HCT116 (cell line): ENCODE measurements around the gene FXYD2. TPM values are rescaled to one million over a fixed set of nuclear protein-coding genes. Genes with fewer than 3 reads are reported as not detected.

ENCODE experiments used
- ATAC-seq: fragments of 200-7000 bp; cut with Tn5 transposase; 2 replicates; pipeline ENCODE4 v1.9.1; 2020; ENCODE audit warnings: mild to moderate bottlenecking, moderate library complexity
- BruUV-seq: library from RNA; stranded (reverse); fragments of 400-500 nt; replicated peaks from 2 replicates; lab custom pipeline; 2021; lab: Mats Ljungman, UMichigan
- CTCF ChIA-PET: fragments of 300-600 bp; sonication (Branson Sonifier 250); formaldehyde crosslinking; loops from one replicate; lab custom pipeline; 2021; ENCODE audit warnings: antibody characterized with exemption; lab: Charles Lee
- POLR2A ChIA-PET: fragments of 300-600, 350-600 bp; sonication (Branson Sonifier 250); formaldehyde crosslinking; loops from one replicate; lab custom pipeline; 2021; ENCODE audit warnings: antibody characterized with exemption; lab: Charles Lee
- RAD21 ChIA-PET, 2 experiments: fragments of 300-600 bp; sonication (Branson Sonifier 250); formaldehyde crosslinking; loops; one replicate each; lab custom pipeline; 2023; ENCODE audit warnings: low total read pairs in 2 of 2; ENCODE audit not compliant: uncharacterized antibody in 2 of 2, unreplicated experiment in 2 of 2, low non-redundant PET in 1 of 2; lab: Charles Lee
- DNase-seq: peaks from one replicate; pipeline ENCODE4 v3.0.0-alpha.2; 2010; ENCODE audit warnings: low read depth, low spot score
- H2AFZ ChIP-seq: fragments of 200-600 bp; shearing (Covaris generic), sonication (generic); 2 replicates; pipeline ENCODE4 v1.6.1; 2017; ENCODE audit warnings: low read depth, mixed run types, mixed read lengths, antibody characterized with exemption, low read length; ENCODE audit not compliant: poor library complexity, severe bottlenecking
- H3K27ac ChIP-seq: 2 replicates; pipeline ENCODE4 v1.5.1; 2012; ENCODE audit warnings: low read depth, low read length
- H3K27me3 ChIP-seq: fragments of 200-600 bp; sonication (generic); 2 replicates; pipeline ENCODE4 v1.6.1; 2016; ENCODE audit warnings: mixed run types, low read length, mixed read lengths; ENCODE audit not compliant: insufficient read depth
- H3K36me3 ChIP-seq, 2 experiments: fragments of 200-500 bp in 1 of 2; fragments of 200-600 bp in 1 of 2; sonication (Bioruptor generic) in 1 of 2; sonication (generic) in 1 of 2; 2 replicates each; pipeline versions ENCODE4 v1.5.1 to v1.6.1; 2014 to 2016; ENCODE audit warnings: low read length in 2 of 2, inconsistent platforms in 1 of 2, mixed read lengths in 1 of 2, mixed run types in 1 of 2; ENCODE audit not compliant: insufficient read depth in 2 of 2, control insufficient read depth in 1 of 2
- H3K4me1 ChIP-seq, 2 experiments: fragments of 200-600 bp in 1 of 2; sonication (generic) in 1 of 2; 2 replicates each; pipeline versions ENCODE4 v1.5.1 to v1.6.1; 2012 to 2017; ENCODE audit warnings: low read length in 2 of 2, inconsistent platforms in 1 of 2, mild to moderate bottlenecking in 1 of 2, mixed read lengths in 1 of 2, mixed run types in 1 of 2, moderate library complexity in 1 of 2; ENCODE audit not compliant: insufficient read depth in 2 of 2, control insufficient read depth in 1 of 2
- H3K4me2 ChIP-seq: fragments of 200-600 bp; sonication (generic); 2 replicates; pipeline ENCODE4 v1.6.1; 2017; ENCODE audit warnings: mixed run types, low read length, mixed read lengths
- H3K4me3 ChIP-seq, 2 experiments: fragments of 200-600 bp in 1 of 2; sonication (generic) in 1 of 2; replicated peaks in 1 of 2; 2 replicates each; pipeline ENCODE4 v1.5.1; 2011 to 2016; ENCODE audit warnings: low read length in 2 of 2, control low read depth in 1 of 2, low read depth in 1 of 2, mild to moderate bottlenecking in 1 of 2, mixed read lengths in 1 of 2, mixed run types in 1 of 2
- H3K79me2 ChIP-seq: fragments of 200-600 bp; sonication (generic); 2 replicates; pipeline ENCODE4 v1.6.1; 2017; ENCODE audit warnings: mild to moderate bottlenecking, mixed run types, low read length, moderate library complexity, mixed read lengths; ENCODE audit not compliant: insufficient read depth
- H3K9ac ChIP-seq: fragments of 200-600 bp; sonication (generic); 2 replicates; pipeline ENCODE4 v1.6.1; 2016; ENCODE audit warnings: low read length, mixed read lengths
- H3K9me2 ChIP-seq: fragments of 200-600 bp; sonication (generic), shearing (Covaris generic); 2 replicates; pipeline ENCODE4 v1.6.1; 2017; ENCODE audit warnings: mixed run types, mild to moderate bottlenecking, moderate library complexity; ENCODE audit not compliant: insufficient read depth
- H3K9me3 ChIP-seq, 2 experiments: fragments of 200-500 bp in 1 of 2; fragments of 200-600 bp in 1 of 2; sonication (Bioruptor generic) in 1 of 2; sonication (generic) in 1 of 2; 2 replicates each; pipeline ENCODE4 v1.6.1; 2014 to 2017; ENCODE audit warnings: low read length in 2 of 2, mixed read lengths in 2 of 2, inconsistent platforms in 1 of 2, low read depth in 1 of 2, mild to moderate bottlenecking in 1 of 2, mixed run types in 1 of 2, moderate library complexity in 1 of 2; ENCODE audit not compliant: control insufficient read depth in 1 of 2, insufficient read depth in 1 of 2
- H4K20me1 ChIP-seq: fragments of 200-600 bp; sonication (generic), shearing (Covaris generic); 2 replicates; pipeline ENCODE4 v1.6.1; 2017; ENCODE audit warnings: mixed run types, mild to moderate bottlenecking, moderate library complexity; ENCODE audit not compliant: insufficient read depth
- ATF3 ChIP-seq: IDR thresholded peaks from 2 replicates; pipeline ENCODE4 v1.6.1; 2012
- CBX3 ChIP-seq: IDR thresholded peaks from 2 replicates; pipeline ENCODE4 v1.6.1; 2012; ENCODE audit warnings: low read depth
- ELF1 ChIP-seq: IDR thresholded peaks from 2 replicates; pipeline ENCODE4 v1.6.1; 2012; ENCODE audit warnings: low read depth, borderline replicate concordance
- EZH2 ChIP-seq: fragments of 200-600 bp; sonication (generic); IDR thresholded peaks from 2 replicates; pipeline ENCODE4 v1.6.1; 2017; ENCODE audit warnings: antibody characterized with exemption, mixed run types
- EZH2phosphoT487 ChIP-seq: fragments of 200-600 bp; IDR thresholded peaks from 2 replicates; pipeline ENCODE4 v1.6.1; 2018; ENCODE audit warnings: antibody characterized with exemption, borderline replicate concordance
- FOSL1 ChIP-seq: IDR thresholded peaks from 2 replicates; pipeline ENCODE4 v1.6.1; 2012; ENCODE audit warnings: low read depth
- JUND ChIP-seq: IDR thresholded peaks from 2 replicates; pipeline ENCODE4 v1.6.1; 2012
- MAX ChIP-seq: IDR thresholded peaks from 2 replicates; pipeline ENCODE4 v1.6.1; 2012
- POLR2A ChIP-seq: IDR thresholded peaks from 2 replicates; pipeline ENCODE4 v1.7.0; 2011; ENCODE audit warnings: borderline replicate concordance; ENCODE audit not compliant: insufficient read depth, insufficient read length; ENCODE audit errors: extremely low read depth
- POLR2AphosphoS5 ChIP-seq: IDR thresholded peaks from 2 replicates; pipeline ENCODE4 v1.6.1; 2011; ENCODE audit warnings: mild to moderate bottlenecking, low read depth, low read length, moderate library complexity
- RAD21 ChIP-seq: IDR thresholded peaks from 2 replicates; pipeline ENCODE4 v1.6.1; 2012; ENCODE audit warnings: low read depth, mild to moderate bottlenecking
- REST ChIP-seq: IDR thresholded peaks from 2 replicates; pipeline ENCODE4 v1.6.1; 2012; ENCODE audit warnings: low read depth
- SIN3A ChIP-seq: IDR thresholded peaks from 2 replicates; pipeline ENCODE4 v1.6.1; 2012; ENCODE audit warnings: low read depth
- SP1 ChIP-seq: IDR thresholded peaks from 2 replicates; pipeline ENCODE4 v1.6.1; 2012; ENCODE audit warnings: low read depth
- SRF ChIP-seq: IDR thresholded peaks from 2 replicates; pipeline ENCODE4 v1.6.1; 2012; ENCODE audit warnings: low read depth
- ZFX ChIP-seq: fragments of 450-650 bp; IDR thresholded peaks from 2 replicates; pipeline ENCODE4 v1.6.1; 2017
- intact Hi-C: fragments of 100-400 bp; cut with micrococcal nuclease; formaldehyde crosslinking; loops from 2 replicates; pipeline ENCODE4 v1.10.0; 2022
- total RNA-seq: library from RNA; stranded (reverse); gene quantifications from one replicate; pipeline ENCODE4 v1.2.1, GENCODE V29; 2021; ENCODE audit not compliant: unreplicated experiment

FXYD2 gene
- total RNA-seq, 1 experiment from 2014 or later = 0.52 TPM

GRCh38 chr11:117839380-117839881, 14.9 kb upstream of the FXYD2 start:
- no peak overlapping the region for H3K27ac ChIP-seq
- no peak for ATAC-seq
- RAD21 ChIA-PET = no interaction called here
- no peak for DNase-seq
- no peaks in the 10 kb centered on the region for H3K9me2 ChIP-seq
- no peaks in the 10 kb centered on the region for H3K36me3 ChIP-seq
- H2AFZ ChIP-seq = no peak overlapping the region
- no peak overlapping the region for H3K4me2 ChIP-seq
- no TSS peak for BruUV-seq
- no peaks in the 10 kb centered on the region for H3K79me2 ChIP-seq
- no peaks in the 10 kb centered on the region for H3K9me3 ChIP-seq
- TF ChIP-seq SRF (no peak), EZH2 (no peak), SIN3A (no peak), POLR2AphosphoS5 (no peak), FOSL1 (no peak), JUND (no peak), ELF1 (no peak), CBX3 (no peak), EZH2phosphoT487 (no peak), MAX (no peak), ATF3 (no peak), RAD21 (no peak)
- TF ChIP-seq, all 23 proteins: peak for 0
- Histone ChIP-seq H4K20me1 (no peaks in the 10 kb centered on the region), H3K27me3 (peaks cover 7% of the 10 kb centered on the region; the same call in 1 of the 2 replicates), H3K4me1 (no peaks in the 10 kb centered on the region; a peak in 1 of 4 replicates), H3K9ac (no peak overlapping the region), H3K4me3 (no peak overlapping the region)
- POLR2A ChIA-PET = no interaction called here
- CTCF ChIA-PET = no interaction called here
- intact Hi-C loops = no loop called here

- no TSS peak for BruUV-seq
- Histone ChIP-seq H3K27ac (no peak overlapping the region), H3K4me1 (no peaks in the 10 kb centered on the region; a peak in 1 of 4 replicates), H4K20me1 (no peaks in the 10 kb centered on the region), H3K9me3 (no peaks in the 10 kb centered on the region), H3K27me3 (peaks cover 7% of the 10 kb centered on the region; the same call in 1 of the 2 replicates), H3K4me3 (no peak overlapping the region), H3K79me2 (no peaks in the 10 kb centered on the region), H3K36me3 (no peaks in the 10 kb centered on the region), H2AFZ (no peak overlapping the region), H3K4me2 (no peak overlapping the region), H3K9ac (no peak overlapping the region), H3K9me2 (no peaks in the 10 kb centered on the region)
- ATAC-seq = no peak
- ChIA-PET CTCF (no interaction called here), POLR2A (no interaction called here), RAD21 (no interaction called here)
- no peak for DNase-seq
- intact Hi-C loops = no loop called here
- no peak for TF ChIP-seq SIN3A
- no peak for TF ChIP-seq CBX3
- TF ChIP-seq ZFX = no peak
- TF ChIP-seq FOSL1 = no peak
- TF ChIP-seq POLR2AphosphoS5 = no peak
- TF ChIP-seq SRF = no peak
- TF ChIP-seq RAD21 = no peak
- no peak for TF ChIP-seq JUND
- no peak for TF ChIP-seq REST
- no peak for TF ChIP-seq POLR2A
- no peak for TF ChIP-seq MAX
- no peak for TF ChIP-seq SP1
These were observed 14.4 kb upstream of the FXYD2 start for GRCh38 chr11:117838901-117839300.
